Retina (tissue), 1 donor: ENCODE data around the gene WDR90.
A peak's percentile ranks its signal among the peaks of the same experiment; 100 is the strongest.

Experiments used
- DNase-seq: peaks from one replicate; pipeline ENCODE4 v3.0.0-alpha.2; 2016

The WDR90 gene

GRCh38 chr16:692356-693108, 43.4 kb downstream of the WDR90 start:
- no peak for DNase-seq

GRCh38 chr16:693364-693763, 44.2 kb downstream of the WDR90 start:
- no peak for DNase-seq

GRCh38 chr16:693766-694165, 44.6 kb downstream of the WDR90 start:
- no peak for DNase-seq

- DNase-seq = no peak
Observed at GRCh38 chr16:694187-694862, 45.2 kb downstream of the WDR90 start.

- no peak for DNase-seq
Observed at GRCh38 chr16:694863-695354, 45.7 kb downstream of the WDR90 start.

- peak; percentile 79 for DNase-seq
Observed at GRCh38 chr16:695355-696089, 46.4 kb downstream of the WDR90 start.

GRCh38 chr16:698911-699671, 49.9 kb downstream of the WDR90 start:
- no peak for DNase-seq

GRCh38 chr16:700684-701584, 51.8 kb downstream of the WDR90 start:
- peak; percentile 39 for DNase-seq

- no peak for DNase-seq
Observed at GRCh38 chr16:702341-702740, 53.2 kb downstream of the WDR90 start.

- no peak for DNase-seq
Observed at GRCh38 chr16:703406-703805, 54.2 kb downstream of the WDR90 start.

GRCh38 chr16:704047-704446, 54.9 kb downstream of the WDR90 start:
- DNase-seq = no peak

- DNase-seq = peak; percentile 46
Observed at GRCh38 chr16:704552-705380, 55.6 kb downstream of the WDR90 start.

GRCh38 chr16:705431-706188, 56.4 kb downstream of the WDR90 start, which contains the start of gene FBXL16:
FBXL16 (minus strand) TSS chr16:705801; CDS start chr16:697405, 8,396 bp downstream.
- DNase-seq = no peak

- DNase-seq = peak; percentile 80
Observed at GRCh38 chr16:706189-707061, 57.3 kb downstream of the WDR90 start.

- no peak for DNase-seq
Observed at GRCh38 chr16:707062-707538, 57.9 kb downstream of the WDR90 start.

GRCh38 chr16:708019-708418, 58.9 kb downstream of the WDR90 start:
- no peak for DNase-seq

GRCh38 chr16:708959-709358, 59.8 kb downstream of the WDR90 start:
- no peak for DNase-seq
